Measurements from ENCODE around the gene SAA4.
"Not testable (repeated sequence)": the region's sequence is repeated elsewhere in the genome, so short reads cannot be mapped to it uniquely, and the experiment has no call there.

The SAA4 gene

DNA sequence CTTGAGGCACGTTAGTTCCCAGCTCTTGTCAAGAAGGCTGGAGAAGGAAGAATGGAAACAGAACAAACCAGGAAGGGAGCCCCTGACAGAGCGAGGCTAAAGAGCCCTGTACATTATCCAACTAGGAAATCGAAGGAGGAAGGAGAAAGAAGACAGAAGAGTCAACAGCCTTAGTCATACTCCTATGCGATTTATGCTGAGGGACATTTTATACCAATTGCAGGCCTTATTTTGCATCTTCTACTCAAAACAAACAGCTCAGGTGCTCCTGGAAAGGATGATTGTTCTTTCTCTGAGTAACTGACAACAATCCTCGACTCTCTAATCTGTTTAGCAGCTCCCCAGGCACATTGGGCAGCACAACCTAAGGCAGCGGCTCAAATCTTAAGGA is 10.6 kb upstream of the SAA4 start:
- DNase-seq (ENCODE audit: low read depth in 2 of 2, low spot score in 1 of 2) = not testable (repeated sequence)

DNA sequence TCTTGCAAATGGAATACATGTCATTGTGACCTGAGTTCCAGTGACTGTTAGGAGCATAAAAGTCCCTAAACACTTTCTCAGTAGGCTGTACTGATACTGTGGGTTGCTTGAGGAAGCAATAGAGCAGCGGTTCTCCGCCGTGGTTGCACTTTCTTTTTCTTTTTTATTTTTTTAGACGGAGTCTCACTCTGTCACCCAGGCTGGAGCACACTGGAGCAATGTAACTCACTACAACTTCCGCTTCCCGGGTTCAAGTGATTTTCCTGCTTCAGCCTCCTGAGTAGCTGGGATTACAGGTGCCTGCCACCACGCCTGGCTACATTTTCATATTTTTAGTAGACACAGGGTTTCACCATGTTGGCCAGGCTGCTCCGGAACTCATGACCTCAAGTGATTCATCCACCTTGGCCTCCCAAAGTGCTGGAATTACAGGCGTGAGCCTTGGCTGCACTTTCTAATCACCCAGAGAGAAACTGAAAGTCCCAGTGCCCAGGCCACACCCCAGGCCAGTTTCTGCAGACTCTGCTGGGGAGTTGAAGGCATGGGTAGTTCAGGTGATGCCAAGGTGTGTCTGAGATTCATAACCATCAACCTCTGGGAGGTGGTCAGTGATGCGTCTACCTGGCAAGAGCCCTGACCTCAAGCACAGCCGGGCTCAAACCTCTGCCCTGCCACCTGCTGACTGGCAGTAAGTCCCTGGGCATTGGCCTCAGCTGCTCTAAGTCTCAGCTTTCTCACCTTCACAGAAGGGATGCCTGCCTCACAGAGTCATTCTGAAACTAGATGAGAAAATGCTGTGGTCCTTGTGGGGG is 10.0 kb upstream of the SAA4 start:
- not testable (repeated sequence) for DNase-seq (ENCODE audit: low read depth in 2 of 2, low spot score in 1 of 2)

DNA sequence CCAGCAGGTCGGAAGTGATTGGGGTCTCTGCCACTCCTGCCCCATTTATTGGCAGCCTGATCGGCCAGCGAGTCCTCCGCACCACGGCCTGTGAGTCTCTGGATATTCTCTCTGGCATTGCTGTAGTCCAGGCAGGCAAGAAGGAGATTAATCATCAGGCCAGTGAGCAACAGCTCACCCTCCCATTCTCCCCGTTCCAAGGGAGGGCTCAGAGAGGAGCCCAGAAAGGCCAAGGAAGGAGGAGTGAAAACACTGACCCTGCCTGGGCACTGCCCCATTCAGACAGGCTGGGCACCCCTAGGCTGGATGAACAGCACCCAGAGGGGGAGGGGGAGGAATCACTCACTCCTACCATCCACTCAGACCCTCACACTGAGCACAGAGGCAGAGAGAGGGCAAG is 8.8 kb upstream of the SAA4 start:
- no peak for DNase-seq (ENCODE audit: low read depth in 2 of 2, low spot score in 1 of 2)

DNA sequence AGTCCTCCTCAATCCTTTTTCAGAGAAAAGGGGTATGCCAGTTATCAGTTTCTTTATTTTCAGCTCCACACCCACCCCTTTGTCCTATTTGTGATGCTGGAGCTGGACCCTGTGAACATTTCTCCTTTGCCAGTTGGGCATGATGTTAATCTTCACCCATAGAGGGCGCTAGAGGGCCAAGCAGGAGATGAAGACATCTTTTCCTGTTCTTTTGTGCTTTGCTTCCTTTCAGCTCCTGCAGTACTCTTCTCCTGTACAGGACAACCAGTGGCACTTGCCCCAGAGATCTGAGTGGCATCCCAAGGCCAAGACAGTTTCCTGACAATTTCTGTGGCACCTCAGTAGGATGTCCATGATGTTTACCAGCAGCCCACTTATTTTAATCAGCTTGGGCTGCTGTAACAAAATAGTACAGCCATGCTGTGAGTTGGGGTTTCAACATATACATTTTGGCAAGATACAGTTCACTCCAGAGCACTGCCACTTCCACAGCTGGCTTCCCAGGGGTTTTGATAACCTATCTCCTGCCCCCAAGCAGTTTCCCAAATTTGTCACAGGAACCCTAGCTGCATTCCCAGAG is 7.3 kb upstream of the SAA4 start:
- DNase-seq (ENCODE audit: low read depth in 2 of 2, low spot score in 1 of 2) = peak; percentile 4 to 15

DNA sequence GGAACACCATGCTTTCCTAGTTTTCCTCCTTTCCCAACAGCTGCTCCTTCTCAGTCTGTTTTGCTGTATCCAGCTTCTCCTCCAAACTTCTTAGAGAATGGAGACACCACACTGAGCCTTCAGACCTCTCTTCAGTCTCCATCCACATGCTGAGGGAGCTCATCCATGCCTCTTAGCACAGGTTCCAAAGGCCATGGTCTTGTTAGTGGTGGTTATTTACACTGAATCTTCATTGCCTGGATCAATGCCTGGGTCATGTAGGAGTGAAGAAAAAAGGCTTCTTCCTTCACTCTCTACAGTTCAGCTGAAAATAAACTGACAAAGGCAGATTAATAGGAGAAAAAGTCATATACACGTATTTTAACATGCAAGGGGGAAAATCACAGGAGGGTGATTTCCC is 3.1 kb upstream of the SAA4 start:
- DNase-seq (ENCODE audit: low read depth in 2 of 2, low spot score in 1 of 2) = no peak

DNA sequence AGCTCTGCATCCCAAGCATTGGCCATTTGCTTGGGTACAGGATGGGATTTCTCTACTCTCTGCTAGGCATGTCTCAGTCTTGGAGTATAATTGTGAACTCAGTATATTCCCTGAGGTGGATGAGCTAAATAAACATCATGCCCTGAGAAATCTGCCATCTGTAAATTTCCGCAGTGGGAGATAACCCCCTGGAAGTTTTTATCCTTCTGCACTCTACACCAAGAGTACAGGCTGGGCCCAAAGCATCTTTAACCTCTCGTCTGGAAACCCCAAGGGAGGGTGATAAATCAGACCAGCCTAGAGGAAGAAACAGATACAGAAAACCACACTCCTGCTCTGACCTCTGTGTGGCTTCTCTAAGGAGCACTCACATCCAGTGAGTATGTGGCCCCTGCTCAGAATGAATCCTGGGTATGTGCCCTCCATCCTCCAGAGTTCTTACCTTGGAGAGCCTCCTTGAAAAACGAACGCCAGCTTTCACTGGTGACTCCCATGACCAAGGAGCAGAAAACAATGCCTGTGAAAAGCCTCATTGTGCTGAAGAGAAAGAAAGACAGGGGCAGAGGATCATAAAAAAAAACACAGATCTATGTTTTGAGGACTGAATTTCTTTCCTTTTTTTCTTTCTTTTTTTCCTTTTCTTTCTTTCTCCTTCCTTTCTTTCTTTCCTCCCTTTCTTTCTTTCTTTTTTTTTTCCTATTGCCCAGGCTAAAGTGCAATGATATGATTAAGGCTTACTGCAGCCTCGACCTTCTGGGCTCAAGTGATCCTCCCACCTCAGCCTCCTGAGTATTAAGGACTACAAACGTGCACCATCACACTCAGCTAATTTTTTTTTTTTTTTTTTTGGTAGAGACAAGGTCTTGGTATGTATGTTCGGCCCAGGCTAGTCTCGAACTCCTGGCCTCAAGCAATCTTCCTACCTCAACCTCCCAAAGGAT is 938 bp downstream of the SAA4 start:
- DNase-seq (ENCODE audit: low read depth in 2 of 2, low spot score in 1 of 2) = no peak

DNA sequence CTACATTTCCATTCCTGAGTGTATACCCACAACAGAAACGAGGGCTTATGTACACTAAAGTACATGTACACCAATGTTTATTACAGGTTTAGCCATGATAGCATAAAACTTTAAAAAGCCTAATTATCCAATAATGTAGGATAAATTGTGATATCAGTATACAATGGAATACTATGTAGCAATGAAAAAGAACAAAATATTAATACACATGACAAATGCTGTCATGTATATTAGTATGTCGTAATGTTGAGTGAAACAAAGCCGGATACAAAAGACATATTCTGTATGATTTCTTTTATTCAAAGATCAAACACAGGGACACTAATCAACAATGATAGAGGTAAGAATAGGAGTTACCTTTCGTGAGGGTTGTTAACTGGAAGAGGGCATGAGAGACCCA is 2.7 kb downstream of the SAA4 start:
- DNase-seq (ENCODE audit: low read depth in 2 of 2, low spot score in 1 of 2) = no peak

DNA sequence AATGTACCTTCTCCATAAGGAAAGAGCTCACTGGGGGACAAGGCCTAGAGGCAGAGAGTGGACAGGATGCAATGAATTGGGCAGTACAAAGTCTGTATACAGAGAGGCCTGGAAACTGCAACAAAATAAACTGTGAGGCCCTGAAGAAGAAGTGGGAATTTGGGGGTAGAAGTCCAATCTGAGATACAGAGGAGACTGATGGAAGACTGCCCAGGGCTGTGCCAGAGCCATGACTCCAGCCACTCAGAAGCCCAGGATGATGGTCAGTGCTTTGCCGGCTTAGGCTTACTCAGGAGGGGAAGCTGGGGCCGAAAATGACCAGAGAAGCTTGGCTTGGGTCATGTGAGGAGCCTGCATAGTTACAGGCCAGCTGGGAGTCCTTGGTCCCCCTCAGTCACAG is 5.7 kb downstream of the SAA4 start:
- no peak for DNase-seq (ENCODE audit: low read depth in 2 of 2, low spot score in 1 of 2)

DNA sequence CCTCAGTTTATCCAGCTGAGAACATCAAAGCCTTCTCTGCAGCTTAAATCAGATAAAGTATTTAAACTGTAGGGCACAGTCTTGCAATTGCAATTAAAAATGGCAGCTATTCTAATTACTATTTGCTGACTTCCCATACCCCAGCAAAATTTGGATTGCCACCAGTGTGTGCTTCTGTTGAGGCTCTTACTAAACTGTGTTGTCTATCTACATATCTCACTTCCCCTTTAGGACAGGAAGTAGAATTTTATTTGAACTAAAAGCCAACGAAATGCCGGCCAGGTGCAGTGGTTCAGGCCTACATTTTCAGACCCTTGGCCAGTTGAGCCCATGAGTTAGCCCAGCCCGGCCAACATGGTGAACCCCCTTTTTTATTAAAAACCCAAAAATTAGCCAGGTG is 7.1 kb downstream of the SAA4 start:
- DNase-seq (ENCODE audit: low read depth in 2 of 2, low spot score in 1 of 2) = no peak

DNA sequence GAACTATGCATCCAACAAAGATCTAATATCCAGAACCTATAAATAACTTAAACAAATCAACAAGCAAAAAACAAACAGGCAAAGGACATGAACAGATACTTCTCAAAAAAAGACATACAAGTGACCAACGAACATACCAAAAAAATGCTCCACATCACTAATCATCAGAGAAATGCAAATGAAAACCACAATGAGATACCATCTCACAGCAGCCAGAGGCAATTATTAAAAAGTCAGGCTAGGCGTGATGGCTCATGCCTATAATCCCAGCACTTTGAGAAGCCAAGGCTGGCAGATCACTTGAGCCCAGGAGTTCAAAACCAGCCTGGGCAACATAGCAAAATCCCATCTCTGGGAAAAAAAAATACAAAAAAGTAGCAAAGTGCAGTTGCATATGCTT is 10.7 kb downstream of the SAA4 start:
- no peak for DNase-seq (ENCODE audit: low read depth in 2 of 2, low spot score in 1 of 2)

DNA sequence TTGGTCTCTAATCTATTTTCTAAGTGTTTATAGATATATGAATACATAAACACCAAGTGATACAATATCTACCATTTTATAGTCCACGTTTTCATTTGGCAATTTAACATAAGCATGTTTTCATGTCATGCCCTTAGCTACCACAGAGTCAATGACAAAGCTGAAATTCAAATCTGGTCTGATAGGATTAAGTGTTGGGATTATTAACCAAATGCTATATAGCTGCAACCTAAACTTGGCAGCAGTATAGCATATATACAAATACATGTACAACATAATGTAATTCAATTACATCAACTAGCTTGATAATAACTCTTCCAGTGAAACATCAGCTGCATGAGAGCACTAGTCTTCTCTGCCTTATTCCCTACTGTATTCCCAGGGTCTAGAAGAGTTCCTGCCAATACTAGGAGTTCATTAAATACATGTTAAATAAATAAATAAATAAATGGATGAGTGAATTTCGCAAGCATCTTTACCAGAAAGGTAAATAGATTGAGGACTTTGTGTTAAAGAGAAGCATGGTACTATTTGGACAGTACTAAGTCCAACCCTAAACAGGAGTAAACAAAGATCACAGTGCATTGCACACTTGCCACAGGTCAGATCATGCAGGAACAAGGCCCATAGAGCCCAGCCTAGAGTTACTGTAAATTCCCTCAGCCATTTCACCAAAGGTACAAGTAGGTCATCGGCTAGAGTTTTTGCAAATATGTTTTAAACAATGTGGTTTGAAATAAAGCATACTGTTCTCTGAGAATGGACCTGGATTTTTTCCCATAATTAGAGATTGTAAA is 12.8 kb downstream of the SAA4 start:
- DNase-seq (ENCODE audit: low read depth in 2 of 2, low spot score in 1 of 2) = no peak

DNA sequence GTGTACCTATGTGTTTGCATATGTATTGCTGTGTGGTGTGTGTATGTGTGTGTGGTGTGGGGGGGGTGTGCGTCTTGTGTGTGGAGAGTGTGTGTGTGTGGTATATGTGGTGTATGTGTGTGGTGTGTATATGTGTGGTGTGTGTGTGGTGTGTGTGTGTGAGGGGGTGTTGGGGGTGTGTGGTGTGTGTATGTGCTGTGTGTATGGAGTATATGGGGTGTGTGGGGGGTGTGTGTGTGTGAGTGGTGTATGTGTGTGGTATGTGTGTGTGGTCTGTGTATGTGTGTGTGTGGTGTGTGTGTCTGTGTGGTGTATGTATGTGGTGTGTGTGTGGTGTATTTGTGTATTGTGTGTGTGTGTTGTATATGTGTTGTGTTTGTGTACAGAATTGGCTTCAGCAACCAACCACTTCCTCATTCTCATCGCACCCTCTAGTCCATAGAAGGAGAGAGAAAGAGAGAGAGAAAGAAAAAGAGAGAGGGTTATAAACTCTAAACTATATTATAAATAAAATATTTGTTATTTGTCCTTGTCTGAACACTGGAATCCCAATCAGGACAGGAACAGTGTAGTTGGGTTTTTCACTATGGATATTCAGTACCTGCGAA is 13.7 kb downstream of the SAA4 start:
- no peak for DNase-seq (ENCODE audit: low read depth in 2 of 2, low spot score in 1 of 2)

DNA sequence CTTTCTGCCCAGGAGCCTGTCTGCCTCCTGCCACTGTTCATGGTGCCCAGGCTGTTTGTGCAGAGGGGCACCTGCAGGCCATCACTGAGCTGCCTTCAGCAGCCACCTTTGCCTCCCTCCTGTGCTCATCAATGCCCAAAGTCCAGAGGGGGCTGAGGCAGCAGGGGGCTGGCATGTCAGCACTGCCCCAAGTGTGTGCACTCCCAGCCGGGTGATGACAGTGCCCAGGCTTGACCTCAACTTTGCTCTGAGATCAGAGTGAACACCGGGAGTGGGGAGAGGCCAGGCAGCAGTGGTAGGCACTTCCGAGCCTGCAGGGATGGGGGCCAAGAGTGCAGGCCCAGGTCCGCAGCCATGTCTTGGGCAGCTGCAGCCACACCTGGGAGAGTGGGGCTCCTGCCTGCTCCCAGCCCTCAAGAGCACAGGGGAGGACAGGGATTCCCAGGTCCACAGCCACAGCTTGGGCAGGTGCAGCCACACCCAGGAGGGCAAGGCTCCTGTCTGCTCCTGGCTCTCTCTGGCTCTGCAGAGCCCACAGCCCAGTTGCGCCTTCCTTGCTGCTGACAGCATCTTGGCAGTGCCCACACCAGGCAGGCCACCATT is 15.2 kb downstream of the SAA4 start:
- no peak for DNase-seq (ENCODE audit: low read depth in 2 of 2, low spot score in 1 of 2)

DNA sequence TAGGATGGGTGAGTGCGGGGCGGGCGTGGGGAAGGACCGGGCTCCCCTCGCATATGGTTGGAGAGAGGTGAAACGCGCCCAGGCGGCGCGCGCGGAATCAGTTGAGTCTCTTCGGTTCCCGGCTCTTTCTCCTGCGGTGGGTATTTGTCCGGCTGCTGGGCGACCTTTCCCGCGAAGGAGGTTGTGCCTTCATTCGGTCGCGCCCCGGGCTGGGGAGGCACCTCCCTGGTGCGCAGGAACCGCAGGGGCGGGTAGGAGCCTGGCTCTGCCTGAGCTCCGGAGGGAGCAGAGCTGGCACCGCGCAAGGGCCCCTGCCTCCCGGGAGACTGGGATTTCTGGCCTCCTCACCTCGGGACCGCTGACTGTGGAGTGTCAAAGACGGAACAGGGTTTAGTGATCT is 27.5 kb downstream of the SAA4 start:
- DNase-seq (ENCODE audit: low read depth in 2 of 2, low spot score in 1 of 2) = no peak

DNA sequence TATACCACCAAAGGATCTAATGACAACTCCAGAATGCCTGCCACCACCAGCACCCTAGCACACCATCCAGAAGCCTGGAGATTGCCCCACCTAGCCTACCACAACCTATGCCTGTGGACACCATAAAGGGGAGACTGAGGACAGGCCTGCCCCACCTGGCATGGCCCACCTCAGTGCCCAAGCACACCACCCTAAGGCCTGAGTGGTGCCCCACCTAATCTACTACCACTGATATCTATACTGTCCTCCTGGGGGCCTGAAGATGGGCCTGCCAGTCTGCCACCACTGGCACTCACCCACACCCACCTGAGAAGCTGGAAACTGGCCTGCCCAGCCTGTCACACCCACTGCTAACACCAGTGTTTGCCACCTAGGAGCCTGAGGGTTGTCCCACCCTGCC is 31.8 kb downstream of the SAA4 start:
- no peak for DNase-seq (ENCODE audit: low read depth in 2 of 2, low spot score in 1 of 2)

DNA sequence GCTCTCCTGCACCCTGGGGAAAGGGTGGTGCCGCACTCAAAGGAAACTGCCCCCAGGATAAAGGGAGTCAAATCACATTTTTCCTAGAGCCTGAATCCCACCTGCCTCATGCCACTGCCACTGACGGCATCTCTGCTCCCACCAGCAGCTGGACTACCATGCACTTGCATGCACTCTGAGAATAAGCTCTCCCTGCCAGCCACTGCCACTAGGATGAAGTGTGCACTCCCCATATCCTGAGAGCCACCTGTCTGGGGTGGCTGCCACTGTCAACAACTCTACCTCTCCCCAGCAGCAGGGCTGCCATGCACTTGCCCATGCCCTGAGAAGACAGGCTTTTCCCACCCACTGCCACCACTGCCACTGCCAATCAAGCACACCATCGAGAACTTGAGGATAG is 32.4 kb downstream of the SAA4 start:
- DNase-seq (ENCODE audit: low read depth in 2 of 2, low spot score in 1 of 2) = no peak

DNA sequence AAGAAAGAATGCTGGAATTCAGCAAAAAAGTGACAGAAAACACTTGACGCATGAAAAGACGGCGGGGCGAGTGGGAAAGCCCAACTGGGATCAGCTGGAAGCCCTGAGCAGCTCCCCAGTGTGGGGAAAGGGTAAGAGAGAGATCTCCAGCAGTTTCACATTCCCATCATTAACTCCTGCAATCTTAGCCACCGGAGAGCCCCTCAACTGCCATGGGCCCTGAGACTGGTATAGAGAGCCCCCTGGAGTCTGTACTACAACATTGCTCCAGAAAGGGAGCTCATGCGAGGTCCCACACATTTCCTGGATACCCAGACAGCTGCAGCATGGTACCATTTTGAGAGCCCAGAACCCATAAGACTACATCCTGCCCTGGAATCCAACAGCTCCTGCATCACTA is 32.9 kb downstream of the SAA4 start:
- DNase-seq (ENCODE audit: low read depth in 2 of 2, low spot score in 1 of 2) = no peak

DNA sequence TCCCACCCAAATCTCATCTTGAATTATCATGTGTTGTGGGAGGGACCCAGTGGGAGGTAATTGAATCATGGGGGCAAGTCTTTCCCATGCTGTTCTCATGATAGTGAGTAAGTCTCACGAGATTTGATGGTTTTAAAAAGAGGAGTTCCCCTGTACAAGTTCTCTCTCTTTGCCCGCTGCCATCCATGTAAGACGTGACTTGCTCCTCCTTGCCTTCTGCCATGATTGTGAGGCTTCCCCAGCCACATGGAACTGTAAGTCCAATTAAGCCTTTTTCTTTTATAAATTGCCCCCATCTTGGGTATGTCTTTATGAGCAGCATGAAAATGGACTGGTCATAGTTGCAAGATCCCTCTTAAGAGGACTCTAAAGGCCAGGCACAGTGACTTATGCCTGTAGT is 38.9 kb downstream of the SAA4 start:
- not testable (repeated sequence) for DNase-seq (ENCODE audit: low read depth in 2 of 2, low spot score in 1 of 2)

DNA sequence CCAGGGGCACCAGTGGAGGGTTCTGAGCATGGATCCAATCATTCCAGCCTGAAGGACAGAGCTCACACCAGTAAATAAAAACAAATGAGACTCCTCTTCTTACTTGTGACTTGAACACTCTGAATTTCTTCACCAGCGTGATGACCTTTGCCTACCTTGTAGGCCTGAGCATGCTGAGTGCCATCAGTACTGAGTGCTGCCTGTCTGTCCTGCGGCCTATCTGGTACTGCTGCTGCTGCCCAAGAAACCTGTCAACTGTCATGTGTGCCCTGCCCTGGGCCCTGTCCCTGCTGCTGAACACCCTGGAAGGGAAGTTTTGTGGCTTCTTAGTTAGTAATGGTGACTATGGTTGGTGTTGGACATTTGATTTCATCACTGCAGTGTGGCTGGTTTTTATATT is 40.1 kb downstream of the SAA4 start:
- DNase-seq (ENCODE audit: low read depth in 2 of 2, low spot score in 1 of 2) = no peak

DNA sequence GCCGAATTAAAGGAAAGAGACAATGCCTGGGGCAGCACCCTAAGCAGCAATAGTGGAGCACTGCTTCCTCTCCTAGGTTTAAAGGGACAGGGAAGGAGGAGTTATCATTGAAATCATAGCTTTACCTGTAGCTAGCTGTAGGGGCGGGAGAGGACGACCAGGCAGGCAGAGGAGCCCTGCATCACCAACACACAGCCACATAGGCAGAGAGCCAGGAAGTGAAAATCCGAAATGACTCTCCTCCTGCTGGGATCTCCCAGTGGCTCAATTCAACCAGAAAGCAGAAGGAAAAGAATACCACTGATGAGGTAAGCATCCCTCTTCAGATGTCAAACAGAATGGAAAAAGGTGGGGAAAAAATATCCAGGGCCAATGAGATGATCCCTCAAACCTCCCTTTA is 43.6 kb downstream of the SAA4 start:
- DNase-seq (ENCODE audit: low read depth in 2 of 2, low spot score in 1 of 2) = no peak
